HEK293 (cell line): ENCODE measurements around the gene RHOT1.
A peak's percentile ranks its signal among the peaks of the same experiment; 100 is the strongest.
"Not testable (repeated sequence)": the region's sequence is repeated elsewhere in the genome, so short reads cannot be mapped to it uniquely, and the experiment has no call there.

ENCODE experiments used
- CTCF ChIA-PET: fragments of 350-600 bp; formaldehyde crosslinking; extraction: SDS; loops from one replicate; lab custom pipeline; 2021; ENCODE audit warnings: antibody characterized with exemption; lab: Yijun Ruan, JAX
- POLR2A ChIA-PET: fragments of 300-600 bp; formaldehyde crosslinking; extraction: SDS; loops from one replicate; lab custom pipeline; 2020; ENCODE audit warnings: antibody characterized with exemption, inconsistent platforms; lab: Yijun Ruan, JAX
- H3K27ac ChIP-seq: fragments of 200-500 bp; sonication (Bioruptor generic); 2 replicates; pipeline ENCODE4 v1.5.1; 2014; ENCODE audit warnings: low read depth, low read length, control low read depth, inconsistent platforms; ENCODE audit errors: extremely low read depth
- H3K36me3 ChIP-seq, 2 experiments: fragments of 200-500 bp in 1 of 2; sonication (Bioruptor generic) in 1 of 2; 1 replicate in 1 of 2; 2 replicates in 1 of 2; pipeline ENCODE4 v1.5.1; 2014 to 2017; ENCODE audit warnings: inconsistent platforms in 2 of 2, low read length in 2 of 2; ENCODE audit not compliant: control insufficient read depth in 2 of 2, insufficient read depth in 1 of 2
- H3K4me1 ChIP-seq: fragments of 200-500 bp; sonication (Bioruptor generic); 2 replicates; pipeline ENCODE4 v1.5.1; 2014; ENCODE audit warnings: mild to moderate bottlenecking, low read length, inconsistent platforms; ENCODE audit not compliant: control insufficient read depth, insufficient read depth
- H3K4me3 ChIP-seq: 2 replicates; pipeline ENCODE4 v1.5.1; 2011; ENCODE audit warnings: low read depth, mild to moderate bottlenecking, control low read depth, low read length, moderate library complexity
- H3K9me3 ChIP-seq: fragments of 200-500 bp; sonication (Bioruptor generic); 2 replicates; pipeline ENCODE4 v1.5.1; 2014; ENCODE audit warnings: low read depth, low read length, inconsistent platforms; ENCODE audit not compliant: control insufficient read depth, insufficient read depth
- GLIS1 ChIP-seq: fragments of 450-650 bp; formaldehyde crosslinking; IDR thresholded peaks from 2 replicates; pipeline ENCODE4 v1.5.1; 2016; ENCODE audit warnings: missing biosample characterization, missing genetic modification characterization
- GLIS2 ChIP-seq: fragments of 450-650 bp; formaldehyde crosslinking; IDR thresholded peaks from 2 replicates; pipeline ENCODE4 v1.5.1; 2016; ENCODE audit warnings: missing biosample characterization, missing genetic modification characterization
- KLF8 ChIP-seq: fragments of 450-650 bp; formaldehyde crosslinking; IDR thresholded peaks from 2 replicates; pipeline ENCODE4 v1.5.1; 2016; ENCODE audit warnings: missing biosample characterization, missing genetic modification characterization
- MZF1 ChIP-seq: fragments of 450-650 bp; formaldehyde crosslinking; IDR thresholded peaks from 2 replicates; pipeline ENCODE4 v1.5.1; 2017; ENCODE audit warnings: missing biosample characterization, missing genetic modification characterization, borderline replicate concordance
- PRDM1 ChIP-seq: fragments of 450-650 bp; formaldehyde crosslinking; IDR thresholded peaks from 2 replicates; pipeline ENCODE4; 2016; ENCODE audit warnings: missing biosample characterization, missing genetic modification characterization
- RBAK ChIP-seq: fragments of 450-650 bp; formaldehyde crosslinking; IDR thresholded peaks from 2 replicates; pipeline ENCODE4 v1.5.1; 2016; ENCODE audit warnings: missing biosample characterization, missing genetic modification characterization
- REPIN1 ChIP-seq: fragments of 450-650 bp; formaldehyde crosslinking; IDR thresholded peaks from 2 replicates; pipeline ENCODE4 v1.5.1; 2017; ENCODE audit warnings: missing biosample characterization, missing genetic modification characterization, low read depth
- TRIM28 ChIP-seq: IDR thresholded peaks from 2 replicates; pipeline ENCODE4 v1.6.1; 2011; ENCODE audit warnings: low read length, control low read depth, borderline replicate concordance
- ZBTB11 ChIP-seq: fragments of 450-650 bp; formaldehyde crosslinking; conservative IDR thresholded peaks from 2 replicates; pipeline ENCODE4 v1.5.1; 2016; ENCODE audit warnings: low read depth, missing biosample characterization, missing genetic modification characterization
- ZBTB17 ChIP-seq: fragments of 450-650 bp; formaldehyde crosslinking; IDR thresholded peaks from 2 replicates; pipeline ENCODE4 v1.5.1; 2016; ENCODE audit warnings: missing biosample characterization, missing genetic modification characterization
- ZBTB20 ChIP-seq: fragments of 450-650 bp; formaldehyde crosslinking; IDR thresholded peaks from 2 replicates; pipeline ENCODE4 v1.5.1; 2016; ENCODE audit warnings: missing biosample characterization, missing genetic modification characterization
- ZBTB6 ChIP-seq: fragments of 450-650 bp; formaldehyde crosslinking; IDR thresholded peaks from 2 replicates; pipeline ENCODE4 v1.5.1; 2017; ENCODE audit warnings: missing biosample characterization, missing genetic modification characterization
- ZBTB8A ChIP-seq: fragments of 450-650 bp; formaldehyde crosslinking; IDR thresholded peaks from 2 replicates; pipeline ENCODE4 v1.5.1; 2016; ENCODE audit warnings: missing biosample characterization, missing genetic modification characterization
- ZEB2 ChIP-seq: fragments of 450-650 bp; formaldehyde crosslinking; IDR thresholded peaks from 2 replicates; pipeline ENCODE4 v1.5.1; 2016; ENCODE audit warnings: missing biosample characterization, missing genetic modification characterization
- ZFHX2 ChIP-seq: fragments of 450-650 bp; formaldehyde crosslinking; conservative IDR thresholded peaks from 2 replicates; pipeline ENCODE4 v1.5.1; 2016; ENCODE audit warnings: missing biosample characterization, missing genetic modification characterization
- ZNF2 ChIP-seq: fragments of 450-650 bp; formaldehyde crosslinking; IDR thresholded peaks from 2 replicates; pipeline ENCODE4 v1.5.1; 2016; ENCODE audit warnings: missing biosample characterization, missing genetic modification characterization
- ZNF280D ChIP-seq: fragments of 450-650 bp; formaldehyde crosslinking; IDR thresholded peaks from 2 replicates; pipeline ENCODE4 v1.5.1; 2016; ENCODE audit warnings: missing biosample characterization, missing genetic modification characterization
- ZNF335 ChIP-seq: fragments of 450-650 bp; formaldehyde crosslinking; conservative IDR thresholded peaks from 2 replicates; pipeline ENCODE4 v1.5.1; 2016; ENCODE audit warnings: missing biosample characterization, missing genetic modification characterization
- ZNF394 ChIP-seq: fragments of 450-650 bp; formaldehyde crosslinking; IDR thresholded peaks from 2 replicates; pipeline ENCODE4 v1.5.1; 2016; ENCODE audit warnings: missing biosample characterization, missing genetic modification characterization, mild to moderate bottlenecking, moderate library complexity, borderline replicate concordance
- ZNF600 ChIP-seq: fragments of 450-650 bp; formaldehyde crosslinking; IDR thresholded peaks from 2 replicates; pipeline ENCODE4 v1.5.1; 2016; ENCODE audit warnings: missing biosample characterization, missing genetic modification characterization
- ZNF660 ChIP-seq: fragments of 450-650 bp; IDR thresholded peaks from 2 replicates; pipeline ENCODE4 v1.5.1; 2018; ENCODE audit warnings: missing biosample characterization, mild to moderate bottlenecking, missing genetic modification characterization
- ZSCAN30 ChIP-seq: fragments of 450-650 bp; IDR thresholded peaks from 2 replicates; pipeline ENCODE4 v1.5.1; 2018; ENCODE audit warnings: missing biosample characterization, mild to moderate bottlenecking, missing genetic modification characterization, moderate library complexity

Gene RHOT1

GRCh38 chr17:32127158-32127897 lies 15.0 kb upstream of the RHOT1 start (continued):
- peak; percentile 73 for TF ChIP-seq ZBTB11 (tag by site-specific recombination)
- TF ChIP-seq RBAK (tag by site-specific recombination) = no peak
- peak; percentile 59 for TF ChIP-seq ZNF660 (tag by site-specific recombination)
- TF ChIP-seq ZBTB20 (tag by site-specific recombination) = peak; percentile 90

GRCh38 chr17:32128470-32128869 lies 13.8 kb upstream of the RHOT1 start:
- not testable (repeated sequence) for H3K9me3 ChIP-seq, H3K4me3 ChIP-seq, H3K36me3 ChIP-seq
- H3K4me1 ChIP-seq = peaks cover 12% of the 10 kb centered on the region
- CTCF ChIA-PET = interaction anchor here (0.8 to 5.0 kb wide), 6 partner anchors 9 to 122 kb away, joined by 3 to 68 read pairs (median 4); partner anchors contain the start of genes LRRC37B and RHOT1
- POLR2A ChIA-PET = interaction anchor here (0.6 to 1.3 kb wide), 2 partner anchors 19 to 32 kb away, joined by 3 to 4 read pairs; no protein-coding TSS in a partner anchor
- TF ChIP-seq ZFHX2 (peak; percentile 22; the same call in 1 of the 2 replicates), ZBTB6 (peak; percentile 98), GLIS2 (tag by site-specific recombination) (0 out of 2 replicates have a peak, but pooled peaks have one; percentile 25), GLIS1 (tag by site-specific recombination) (peak; percentile 74), ZNF394 (peak; percentile 27; the same call in 1 of the 2 replicates), ZBTB17 (tag by site-specific recombination) (peak; percentile 71), ZNF335 (tag by site-specific recombination) (peak; percentile 82), ZNF600 (tag by site-specific recombination) (peak; percentile 57)
- TF ChIP-seq, all 188 proteins: peak for 8; not testable (repeated sequence) for 180
- 0 out of 2 replicates have a peak overlapping the region, but pooled peaks have one; percentile 4 for H3K27ac ChIP-seq

- POLR2A ChIA-PET, H3K9me3 ChIP-seq, H3K27ac ChIP-seq, H3K4me1 ChIP-seq, H3K4me3 ChIP-seq, H3K36me3 ChIP-seq: not testable (repeated sequence)
- CTCF ChIA-PET = interaction anchor here (0.6 to 8.3 kb wide), 11 partner anchors 9 to 850 kb away, joined by 3 to 68 read pairs (median 4); partner anchors contain the start of gene LRRC37B
- peak; percentile 70; the same call in 1 of the 2 replicates for TF ChIP-seq ZNF2 (tag by site-specific recombination)
- TF ChIP-seq ZEB2 = 0 out of 2 replicates have a peak, but pooled peaks have one; percentile 23
- peak; percentile 76 for TF ChIP-seq ZBTB8A (tag by site-specific recombination)
- TF ChIP-seq KLF8 = peak; percentile 65
- TF ChIP-seq REPIN1 (tag by site-specific recombination) = 0 out of 2 replicates have a peak, but pooled peaks have one; percentile 35
- peak; percentile 34; the same call in 1 of the 2 replicates for TF ChIP-seq TRIM28
- peak; percentile 82; the same call in 1 of the 2 replicates for TF ChIP-seq ZSCAN30 (tag by site-specific recombination)
- peak; percentile 38 for TF ChIP-seq MZF1 (tag by site-specific recombination)
- TF ChIP-seq ZNF280D (tag by site-specific recombination) = peak; percentile 95
- TF ChIP-seq PRDM1 (tag by site-specific recombination) = 0 out of 2 replicates have a peak, but pooled peaks have one; percentile 23
Observed at GRCh38 chr17:32135497-32136117, 6.7 kb upstream of the RHOT1 start.
